ENCODE measurements around the gene FBLL1. TPM values are rescaled to one million over a fixed set of nuclear protein-coding genes. Genes with fewer than 3 reads are reported as not detected.
A peak's percentile ranks its signal among the peaks of the same experiment; 100 is the strongest.

Gene FBLL1
- total and polyA plus RNA-seq, 9 of the 15 experiments (the other 6 are each of a cell fraction or from before 2014, with no cell fraction given): not detected

GRCh38 chr5:168578538-168579487 is 49.7 kb downstream of the FBLL1 start, which contains the start of gene PANK3 (continued):
- TF ChIP-seq TSHZ1 (CRISPR knock-in tag; IDR thresholded peaks at IDR 0.05): no peak
- peak; percentile 74 for TF ChIP-seq MYC (IDR thresholded peaks at IDR 0.05; ENCODE audit: low read depth, low read length)
- peak; percentile 78; the same call in 1 of the 2 replicates for TF ChIP-seq MYC (CRISPR knock-in tag; IDR thresholded peaks at IDR 0.05; ENCODE audit: borderline replicate concordance, low read depth)
- TF ChIP-seq CREB5 (CRISPR knock-in tag; IDR thresholded peaks at IDR 0.05): no peak
- TF ChIP-seq MCM2 (IDR thresholded peaks at IDR 0.05; ENCODE audit: low read depth): no peak
- TF ChIP-seq, protein P1, sequence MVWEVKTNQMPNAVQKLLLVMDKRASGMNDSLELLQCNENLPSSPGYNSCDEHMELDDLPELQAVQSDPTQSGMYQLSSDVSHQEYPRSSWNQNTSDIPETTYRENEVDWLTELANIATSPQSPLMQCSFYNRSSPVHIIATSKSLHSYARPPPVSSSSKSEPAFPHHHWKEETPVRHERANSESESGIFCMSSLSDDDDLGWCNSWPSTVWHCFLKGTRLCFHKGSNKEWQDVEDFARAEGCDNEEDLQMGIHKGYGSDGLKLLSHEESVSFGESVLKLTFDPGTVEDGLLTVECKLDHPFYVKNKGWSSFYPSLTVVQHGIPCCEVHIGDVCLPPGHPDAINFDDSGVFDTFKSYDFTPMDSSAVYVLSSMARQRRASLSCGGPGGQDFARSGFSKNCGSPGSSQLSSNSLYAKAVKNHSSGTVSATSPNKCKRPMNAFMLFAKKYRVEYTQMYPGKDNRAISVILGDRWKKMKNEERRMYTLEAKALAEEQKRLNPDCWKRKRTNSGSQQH (CRISPR knock-in tag; IDR thresholded peaks at IDR 0.05): no peak
- TF ChIP-seq, protein P2, sequence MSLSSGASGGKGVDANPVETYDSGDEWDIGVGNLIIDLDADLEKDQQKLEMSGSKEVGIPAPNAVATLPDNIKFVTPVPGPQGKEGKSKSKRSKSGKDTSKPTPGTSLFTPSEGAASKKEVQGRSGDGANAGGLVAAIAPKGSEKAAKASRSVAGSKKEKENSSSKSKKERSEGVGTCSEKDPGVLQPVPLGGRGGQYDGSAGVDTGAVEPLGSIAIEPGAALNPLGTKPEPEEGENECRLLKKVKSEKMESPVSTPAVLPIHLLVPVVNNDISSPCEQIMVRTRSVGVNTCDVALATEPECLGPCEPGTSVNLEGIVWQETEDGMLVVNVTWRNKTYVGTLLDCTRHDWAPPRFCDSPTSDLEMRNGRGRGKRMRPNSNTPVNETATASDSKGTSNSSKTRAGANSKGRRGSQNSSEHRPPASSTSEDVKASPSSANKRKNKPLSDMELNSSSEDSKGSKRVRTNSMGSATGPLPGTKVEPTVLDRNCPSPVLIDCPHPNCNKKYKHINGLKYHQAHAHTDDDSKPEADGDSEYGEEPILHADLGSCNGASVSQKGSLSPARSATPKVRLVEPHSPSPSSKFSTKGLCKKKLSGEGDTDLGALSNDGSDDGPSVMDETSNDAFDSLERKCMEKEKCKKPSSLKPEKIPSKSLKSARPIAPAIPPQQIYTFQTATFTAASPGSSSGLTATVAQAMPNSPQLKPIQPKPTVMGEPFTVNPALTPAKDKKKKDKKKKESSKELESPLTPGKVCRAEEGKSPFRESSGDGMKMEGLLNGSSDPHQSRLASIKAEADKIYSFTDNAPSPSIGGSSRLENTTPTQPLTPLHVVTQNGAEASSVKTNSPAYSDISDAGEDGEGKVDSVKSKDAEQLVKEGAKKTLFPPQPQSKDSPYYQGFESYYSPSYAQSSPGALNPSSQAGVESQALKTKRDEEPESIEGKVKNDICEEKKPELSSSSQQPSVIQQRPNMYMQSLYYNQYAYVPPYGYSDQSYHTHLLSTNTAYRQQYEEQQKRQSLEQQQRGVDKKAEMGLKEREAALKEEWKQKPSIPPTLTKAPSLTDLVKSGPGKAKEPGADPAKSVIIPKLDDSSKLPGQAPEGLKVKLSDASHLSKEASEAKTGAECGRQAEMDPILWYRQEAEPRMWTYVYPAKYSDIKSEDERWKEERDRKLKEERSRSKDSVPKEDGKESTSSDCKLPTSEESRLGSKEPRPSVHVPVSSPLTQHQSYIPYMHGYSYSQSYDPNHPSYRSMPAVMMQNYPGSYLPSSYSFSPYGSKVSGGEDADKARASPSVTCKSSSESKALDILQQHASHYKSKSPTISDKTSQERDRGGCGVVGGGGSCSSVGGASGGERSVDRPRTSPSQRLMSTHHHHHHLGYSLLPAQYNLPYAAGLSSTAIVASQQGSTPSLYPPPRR (CRISPR knock-in tag; IDR thresholded peaks at IDR 0.05; ENCODE audit: borderline replicate concordance): no peak
- no peak for TF ChIP-seq ZNF507 (tag; conservative IDR thresholded peaks at IDR 0.05)
- TF ChIP-seq, protein P3, sequence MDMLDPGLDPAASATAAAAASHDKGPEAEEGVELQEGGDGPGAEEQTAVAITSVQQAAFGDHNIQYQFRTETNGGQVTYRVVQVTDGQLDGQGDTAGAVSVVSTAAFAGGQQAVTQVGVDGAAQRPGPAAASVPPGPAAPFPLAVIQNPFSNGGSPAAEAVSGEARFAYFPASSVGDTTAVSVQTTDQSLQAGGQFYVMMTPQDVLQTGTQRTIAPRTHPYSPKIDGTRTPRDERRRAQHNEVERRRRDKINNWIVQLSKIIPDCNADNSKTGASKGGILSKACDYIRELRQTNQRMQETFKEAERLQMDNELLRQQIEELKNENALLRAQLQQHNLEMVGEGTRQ (CRISPR knock-in tag; IDR thresholded peaks at IDR 0.05): no peak
- peak; percentile 78; the same call in 1 of the 2 replicates for TF ChIP-seq KLF13 (tag; IDR thresholded peaks at IDR 0.05; ENCODE audit: borderline replicate concordance, low read depth)
- no peak for TF ChIP-seq CREB3L1 (IDR thresholded peaks at IDR 0.05; ENCODE audit: borderline replicate concordance, low read depth)

Measured in K562 (cell line).